ENCODE results near the gene CBR3. TPM values are rescaled to one million over a fixed set of nuclear protein-coding genes. Genes with fewer than 3 reads are reported as not detected.

The CBR3 gene
- total and polyA plus RNA-seq, 2 donors (not counting 3 experiments of a cell fraction or from before 2014, with no cell fraction given) = 9.7 to 13.3 TPM

- FAIRE-seq = no peak
- Histone ChIP-seq H3K4me3 (replicated peaks in 1 of 3; ENCODE audit: insufficient read depth in 1 of 3, low read depth in 1 of 3, low read length in 3 of 3) (no peak overlapping the region), H3K4me2 (ENCODE audit: insufficient read depth, low read length) (no peak overlapping the region), H3K9me1 (replicated peaks; ENCODE audit: control insufficient read depth, extremely low read depth, insufficient read depth, low read length) (no peaks in the 10 kb centered on the region), H2AFZ (ENCODE audit: low read depth, low read length) (no peak overlapping the region), H3K9me3 (replicated peaks; ENCODE audit: control insufficient read depth, insufficient read depth, low read length) (no peaks in the 10 kb centered on the region), H4K20me1 (replicated peaks; ENCODE audit: control insufficient read depth, extremely low read depth, insufficient read depth, low read length) (no peaks in the 10 kb centered on the region), H3K4me1 (ENCODE audit: control insufficient read depth, extremely low read depth, insufficient read depth, low read length) (no peaks in the 10 kb centered on the region), H3K27me3 (ENCODE audit: control insufficient read depth in 2 of 2, insufficient read depth in 2 of 2, low read length in 2 of 2) (no peaks in the 10 kb centered on the region), H3K27ac (ENCODE audit: insufficient read depth, low read depth, low read length) (no peak overlapping the region), H3K36me3 (ENCODE audit: control insufficient read depth in 2 of 2, extremely low read depth in 1 of 2, insufficient read depth in 2 of 2, low read length in 2 of 2) (no peaks in the 10 kb centered on the region), H3K79me2 (ENCODE audit: control insufficient read depth, insufficient read depth, low read length) (no peaks in the 10 kb centered on the region), H3K9ac (replicated peaks; ENCODE audit: extremely low read depth, insufficient read depth, low read length) (no peak overlapping the region)
- ChIA-PET POLR2A (interaction anchor here (0.6 kb wide), 1 partner anchor 22 kb away, joined by 3 read pairs; no protein-coding TSS in a partner anchor), CTCF (interaction anchor here (0.6 kb wide), 1 partner anchor 456 kb away, joined by 3 read pairs; no protein-coding TSS in a partner anchor)
- no peak for DNase-seq (ENCODE audit: low read depth, low spot score)
- no TSS peak for BruUV-seq (replicated peaks)
- intact Hi-C loops (cut with micrococcal nuclease) = no loop called here
- no peak for TF ChIP-seq MAX (IDR thresholded peaks at IDR 0.05; ENCODE audit: insufficient read depth, insufficient read length)
- no peak for TF ChIP-seq GATA2 (IDR thresholded peaks at IDR 0.05; ENCODE audit: insufficient read depth, insufficient read length, low read depth, low read length)
- no peak for TF ChIP-seq JUN (IDR thresholded peaks at IDR 0.05; ENCODE audit: borderline replicate concordance, insufficient read depth, insufficient read length, low read depth)
- TF ChIP-seq EZH2 (IDR thresholded peaks at IDR 0.05; ENCODE audit: borderline replicate concordance, low read depth, low read length, severe bottlenecking) = no peak
- TF ChIP-seq CTCF (IDR thresholded peaks at IDR 0.05; ENCODE audit: extremely low read depth in 1 of 2, insufficient read depth in 1 of 2, low read depth in 1 of 2, low read length in 2 of 2) = no peak
- TF ChIP-seq POLR2AphosphoS5 (IDR thresholded peaks at IDR 0.05; ENCODE audit: insufficient read depth, low read depth, low read length) = no peak
- no peak for TF ChIP-seq POLR2A (IDR thresholded peaks at IDR 0.05; ENCODE audit: low read depth, low read length)
- no peak for TF ChIP-seq MYC (IDR thresholded peaks at IDR 0.05; ENCODE audit: low read depth, low read length)
- TF ChIP-seq FOS (IDR thresholded peaks at IDR 0.05; ENCODE audit: borderline replicate concordance, insufficient read depth, low read length) = no peak
- dilution Hi-C loops (cut with MboI; ENCODE audit: extremely low pct_ligation_motif_present, low sequenced_read_pairs) = no loop called here
Observed at GRCh38 chr21:36183144-36183795, 48.4 kb downstream of the CBR3 start.

All from endothelial cell of umbilical vein (primary cell).